Left kidney (tissue), 2 donors: ENCODE measurements around the gene CLDN19. TPM values are rescaled to one million over a fixed set of nuclear protein-coding genes. Genes with fewer than 3 reads are reported as not detected.
"Not testable (repeated sequence)": the region's sequence is repeated elsewhere in the genome, so short reads cannot be mapped to it uniquely, and the experiment has no call there.

Experiments
- DNase-seq: peaks from one replicate; pipeline ENCODE4 v3.0.0-alpha.2; 2013
- polyA plus RNA-seq: library from polyadenylated mRNA; unstranded; fragments of 120-200 nt; gene quantifications from one replicate; pipeline ENCODE4 v1.2.1, GENCODE V29; 2013; ENCODE audit not compliant: insufficient read length

CLDN19 gene
- polyA plus RNA-seq, 1 donor: 83.3 TPM

GRCh38 chr1:42765269-42765668 is 25.2 kb upstream of the CLDN19 start:
- no peak for DNase-seq

GRCh38 chr1:42762269-42762668 is 22.2 kb upstream of the CLDN19 start:
- no peak for DNase-seq

- no peak for DNase-seq
Measured at GRCh38 chr1:42761567-42761966, 21.5 kb upstream of the CLDN19 start.

GRCh38 chr1:42759114-42759513 is 19.1 kb upstream of the CLDN19 start:
- DNase-seq: no peak

GRCh38 chr1:42758641-42759040 is 18.6 kb upstream of the CLDN19 start:
- no peak for DNase-seq

- no peak for DNase-seq
Measured at GRCh38 chr1:42757892-42758275, 17.8 kb upstream of the CLDN19 start.

- peak; percentile 57 for DNase-seq
Measured at GRCh38 chr1:42756956-42757891, 17.2 kb upstream of the CLDN19 start.

GRCh38 chr1:42753070-42753469 is 13.0 kb upstream of the CLDN19 start:
- DNase-seq: no peak

- no peak for DNase-seq
Measured at GRCh38 chr1:42752284-42752683, 12.2 kb upstream of the CLDN19 start.

- DNase-seq: not testable (repeated sequence)
Measured at GRCh38 chr1:42751511-42752070, 11.6 kb upstream of the CLDN19 start.

GRCh38 chr1:42750041-42750440 is 10.0 kb upstream of the CLDN19 start:
- DNase-seq: no peak

- no peak for DNase-seq
Measured at GRCh38 chr1:42748461-42749410, 8.7 kb upstream of the CLDN19 start.

- no peak for DNase-seq
Measured at GRCh38 chr1:42748021-42748420, 8.0 kb upstream of the CLDN19 start.

GRCh38 chr1:42747125-42747524 is 7.1 kb upstream of the CLDN19 start:
- DNase-seq: peak; percentile 40

- no peak for DNase-seq
Measured at GRCh38 chr1:42746436-42747105, 6.5 kb upstream of the CLDN19 start.

GRCh38 chr1:42745851-42746250 is 5.8 kb upstream of the CLDN19 start:
- no peak for DNase-seq

GRCh38 chr1:42744148-42744413 is 4.0 kb upstream of the CLDN19 start:
- no peak for DNase-seq

GRCh38 chr1:42743317-42744147 is 3.5 kb upstream of the CLDN19 start:
- DNase-seq: no peak

- DNase-seq: no peak
Measured at GRCh38 chr1:42742617-42743316, 2.7 kb upstream of the CLDN19 start.

GRCh38 chr1:42742141-42742540 is 2.1 kb upstream of the CLDN19 start:
- DNase-seq: no peak

- no peak for DNase-seq
Measured at GRCh38 chr1:42741706-42742105, 1.7 kb upstream of the CLDN19 start.
